Stomach (tissue), 9 donors: ENCODE results near the gene RHBDL1. TPM values are rescaled to one million over a fixed set of nuclear protein-coding genes. Genes with fewer than 3 reads are reported as not detected.

Source experiments
- DNase-seq, 2 donors: peaks; one replicate each; pipeline versions ENCODE4 v3.0.0 to v3.0.0-alpha.2; 2013 to 2019
- H3K27ac ChIP-seq, 5 donors: fragments of 200-600 bp in 4 of 5; sonication (generic) in 4 of 5; one replicate each; pipeline ENCODE4 v1.5.1; 2013 to 2019; ENCODE audit warnings: mild to moderate bottlenecking in 1 of 5, moderate library complexity in 1 of 5
- H3K27me3 ChIP-seq, 3 donors: fragments of 200-600 bp; sonication (generic); one replicate each; pipeline ENCODE4 v1.5.1; 2017 to 2019; ENCODE audit warnings: mixed run types in 1 of 3
- H3K36me3 ChIP-seq, 4 donors: fragments of 200-600 bp; sonication (generic); 1 replicate in 3 of 4; 2 replicates in 1 of 4; pipeline ENCODE4 v1.5.1; 2016 to 2019
- H3K4me1 ChIP-seq, 4 donors: fragments of 200-600 bp; sonication (generic); one replicate each; pipeline ENCODE4 v1.5.1; 2016 to 2019
- H3K4me3 ChIP-seq, 4 donors: fragments of 200-600 bp; sonication (generic) in 3 of 4; one replicate each; pipeline ENCODE4 v1.5.1; 2016 to 2019; ENCODE audit warnings: mild to moderate bottlenecking in 1 of 4
- H3K9me3 ChIP-seq, 4 donors: fragments of 200-600 bp; sonication (generic); one replicate each; pipeline ENCODE4 v1.5.1; 2016 to 2019
- CTCF ChIP-seq, 7 experiments: fragments of 450-650 bp in 4 of 7; fragments of 200-600 bp in 3 of 7; sonication (generic) in 3 of 7; IDR thresholded peaks; one replicate each; pipeline ENCODE4 v1.5.1; 2016 to 2019; ENCODE audit warnings: antibody characterized with exemption in 7 of 7, control low read depth in 2 of 7, mild to moderate bottlenecking in 1 of 7
- EP300 ChIP-seq: sonication (generic); formaldehyde crosslinking; IDR thresholded peaks from one replicate; pipeline ENCODE4 v1.6.1; 2017; ENCODE audit warnings: antibody characterized with exemption
- POLR2A ChIP-seq, 4 donors: fragments of 450-650 bp; IDR thresholded peaks; one replicate each; pipeline ENCODE4 v1.6.1; 2016; ENCODE audit warnings: antibody characterized with exemption in 4 of 4, control low read depth in 2 of 4, mild to moderate bottlenecking in 1 of 4, moderate library complexity in 1 of 4
- POLR2AphosphoS5 ChIP-seq, 3 donors: sonication (generic); formaldehyde crosslinking; IDR thresholded peaks; one replicate each; pipeline ENCODE4 v1.6.1; 2016; ENCODE audit warnings: antibody characterized with exemption in 3 of 3
- WGBS, 5 donors: extraction: QIAGEN DNeasy Blood & Tissue Kit in 3 of 5; methylation state at CpG; one replicate each; pipeline versions ENCODE4 v1.1.5 to v1.1.7; 2013 to 2018; 5-methylcytosine and 5-hydroxymethylcytosine counted together
- intact Hi-C: fragments of 100-400 bp; cut with DNase I; formaldehyde crosslinking; loops from one replicate; pipeline ENCODE4 v1.15.1; 2023; ENCODE audit warnings: low total_unique reads
- polyA plus RNA-seq, 3 donors: library from polyadenylated mRNA; stranded (reverse); fragments of 200-250 nt; gene quantifications; one replicate each; pipeline ENCODE4 v1.2.3, GENCODE V29; 2013
- total RNA-seq, 5 donors: library from RNA; depleted of rRNA; stranded (reverse); fragments of >200 nt; gene quantifications; one replicate each; pipeline versions ENCODE4 v1.1.0 to v1.2.3, GENCODE V29; 2014 to 2016
- donor health status: healthy with polysubstance abuse.
- donor health status: Bipolar disorder and iron deficiency.
- donor health status: healthy.

RHBDL1 gene
- total and polyA plus RNA-seq, 8 donors, result 1.3 to 48.7 (median 3.3) TPM; not detected in 3

DNA sequence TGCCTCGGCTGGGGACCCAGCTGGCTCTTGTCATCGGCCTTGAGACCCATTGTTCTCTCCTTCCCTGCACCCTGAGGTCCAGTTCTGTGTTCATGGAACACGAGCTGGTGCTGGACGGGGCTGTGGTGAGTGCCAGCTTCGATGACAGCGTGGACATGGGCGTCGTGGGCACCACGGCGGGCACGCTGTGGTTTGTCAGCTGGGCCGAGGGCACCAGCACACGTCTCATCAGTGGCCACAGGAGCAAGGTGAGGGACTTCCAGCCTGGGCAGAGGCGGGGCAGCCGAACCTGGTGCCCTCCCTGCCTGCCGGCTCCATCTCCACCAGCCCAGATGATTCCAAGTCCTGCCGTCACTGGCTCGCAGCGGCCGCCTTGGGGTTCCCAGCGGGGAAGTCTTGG is 12.9 kb upstream of the RHBDL1 start:
- Histone ChIP-seq H3K9me3 (no peaks in the 10 kb centered on the region), H3K4me1 (peaks cover 20 to 33% (median 25%) of the 10 kb centered on the region in 4 donors), H3K36me3 (peaks cover 0 to 20% (median 14%) of the 10 kb centered on the region in 4 donors), H3K27me3 (no peaks in the 10 kb centered on the region), H3K4me3 (no peak overlapping the region), H3K27ac (no peak overlapping the region)
- TF ChIP-seq CTCF (IDR thresholded peaks at IDR 0.05), result no peak
- no peak for TF ChIP-seq EP300
- no peak for TF ChIP-seq POLR2AphosphoS5 (IDR thresholded peaks at IDR 0.05)
- no peak for TF ChIP-seq POLR2A (IDR thresholded peaks at IDR 0.05)
- WGBS, 5 donors, result 91 to 97% (median 96%) methylated on average over 18 to 21 of the region's 21 CpGs
- intact Hi-C loops, result no loop called here
- no peak for DNase-seq

GRCh38 chr16:666572-666971 is 8.9 kb upstream of the RHBDL1 start:
- 86 to 92% (median 88%) methylated on average over 8 to 13 of the region's 13 CpGs for WGBS, 5 donors
- intact Hi-C loops, result no loop called here
- no peak overlapping the region for H3K4me3 ChIP-seq
- H3K9me3 ChIP-seq, result no peaks in the 10 kb centered on the region
- H3K4me1 ChIP-seq, result peaks cover 22 to 34% (median 28%) of the 10 kb centered on the region in 4 donors
- DNase-seq, result no peak
- TF ChIP-seq POLR2A (IDR thresholded peaks at IDR 0.05) (no peak), POLR2AphosphoS5 (IDR thresholded peaks at IDR 0.05) (no peak), EP300 (no peak), CTCF (IDR thresholded peaks at IDR 0.05) (no peak)
- H3K27me3 ChIP-seq, result no peaks in the 10 kb centered on the region
- H3K36me3 ChIP-seq, result peaks cover 20 to 25% (median 24%) of the 10 kb centered on the region in 4 donors
- H3K27ac ChIP-seq, result no peak overlapping the region

GRCh38 chr16:667113-667779 is 8.2 kb upstream of the RHBDL1 start:
- DNase-seq, result no peak
- WGBS, 5 donors, result 84 to 87% (median 86%) methylated on average over 12 to 22 of the region's 22 CpGs
- TF ChIP-seq EP300 (no peak), POLR2AphosphoS5 (IDR thresholded peaks at IDR 0.05) (no peak), CTCF (IDR thresholded peaks at IDR 0.05) (no peak), POLR2A (IDR thresholded peaks at IDR 0.05) (no peak)
- Histone ChIP-seq H3K27ac (peak overlapping the region; percentile 37 to 93 (median 87)), H3K36me3 (peaks cover 27 to 31% (median 31%) of the 10 kb centered on the region in 4 donors), H3K4me1 (peaks cover 21 to 30% (median 25%) of the 10 kb centered on the region in 4 donors), H3K9me3 (no peaks in the 10 kb centered on the region), H3K27me3 (no peaks in the 10 kb centered on the region), H3K4me3 (peak overlapping the region in 3 of 4 donors; percentile 91 to 98 (median 93))
- intact Hi-C loops, result no loop called here

- peak; percentile 95 to 98 for DNase-seq
- WGBS, 5 donors, result 0 to 1% (median 0%) methylated on average over 24 to 78 of the region's 78 CpGs
- Histone ChIP-seq H3K9me3 (no peaks in the 10 kb centered on the region), H3K27ac (peak within 1 kb of the TSS; percentile 86 to 93 (median 88)), H3K27me3 (no peaks in the 10 kb centered on the region), H3K4me3 (peak within 1 kb of the TSS; percentile 82 to 98 (median 92)), H3K36me3 (peaks cover 34 to 38% (median 38%) of the 10 kb centered on the region in 4 donors), H3K4me1 (peaks cover 21 to 30% (median 25%) of the 10 kb centered on the region in 4 donors)
- intact Hi-C loops, result no loop called here
- TF ChIP-seq CTCF (IDR thresholded peaks at IDR 0.05) (peak in 5 of 7 experiments; percentile 51 to 93 (median 86)), POLR2A (IDR thresholded peaks at IDR 0.05) (peak in 1 of 4 donors; percentile 56), POLR2AphosphoS5 (IDR thresholded peaks at IDR 0.05) (peak; percentile 45 to 91 (median 73)), EP300 (no peak)
These were observed 7.5 kb upstream of the RHBDL1 start, which contains the start of gene RHOT2 for GRCh38 chr16:667780-668518. RHOT2 (plus strand) TSS chr16:668132; CDS start chr16:668200, 68 bp downstream.
